GM15510 (cell line): ENCODE data around the gene PNPLA3.

Source experiments
- POLR2A ChIP-seq: IDR thresholded peaks from 3 replicates; pipeline ENCODE4 v1.6.1; 2011; ENCODE audit warnings: borderline replicate concordance; ENCODE audit not compliant: insufficient read length; ENCODE audit errors: extremely low read depth

The PNPLA3 gene

DNA sequence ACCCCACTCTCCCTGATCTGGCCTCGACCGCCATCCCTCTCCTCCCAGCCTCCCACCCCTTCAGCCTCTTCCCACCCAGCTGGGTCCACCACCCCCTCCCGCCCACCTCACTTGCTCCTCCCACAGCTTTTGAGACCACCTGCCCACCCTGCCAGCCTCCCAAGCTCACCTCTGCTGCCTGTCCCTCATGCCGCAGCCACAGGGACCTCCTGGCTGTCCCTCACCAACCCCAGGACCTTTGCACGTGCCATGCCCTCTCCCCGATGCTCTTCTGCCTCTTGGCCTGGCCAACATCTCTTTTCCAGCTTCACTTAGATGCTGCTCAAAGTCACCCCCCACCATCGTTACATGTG lies 38.3 kb upstream of the PNPLA3 start:
- TF ChIP-seq POLR2A = no peak

DNA sequence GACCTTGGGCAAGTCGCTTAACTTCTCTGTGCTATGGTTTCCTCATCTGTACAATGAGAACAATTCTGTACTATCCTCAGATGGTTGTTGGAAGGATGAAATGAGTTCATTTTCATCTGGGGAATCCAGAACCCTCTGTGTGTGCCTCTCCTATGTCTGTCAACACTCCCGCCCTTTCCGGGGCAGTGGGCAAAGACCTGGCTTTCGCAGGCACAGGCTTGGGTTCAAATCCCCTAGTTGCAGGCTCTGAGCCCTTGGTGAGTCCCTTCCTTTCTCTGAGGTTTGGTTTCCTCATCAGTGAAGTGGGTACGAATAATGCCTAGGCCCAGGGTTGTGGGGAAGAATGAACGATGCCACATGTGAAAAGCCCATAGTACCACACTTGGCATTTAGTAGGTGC lies 37.8 kb upstream of the PNPLA3 start:
- no peak for TF ChIP-seq POLR2A

- TF ChIP-seq POLR2A = no peak
Observed at GRCh38 chr22:43886231-43886630, 37.4 kb upstream of the PNPLA3 start.

GRCh38 chr22:43887391-43887790 lies 36.2 kb upstream of the PNPLA3 start:
- no peak for TF ChIP-seq POLR2A

- no peak for TF ChIP-seq POLR2A
Observed at GRCh38 chr22:43888740-43889139, 34.9 kb upstream of the PNPLA3 start.

GRCh38 chr22:43889201-43889859 lies 34.3 kb upstream of the PNPLA3 start:
- no peak for TF ChIP-seq POLR2A

DNA sequence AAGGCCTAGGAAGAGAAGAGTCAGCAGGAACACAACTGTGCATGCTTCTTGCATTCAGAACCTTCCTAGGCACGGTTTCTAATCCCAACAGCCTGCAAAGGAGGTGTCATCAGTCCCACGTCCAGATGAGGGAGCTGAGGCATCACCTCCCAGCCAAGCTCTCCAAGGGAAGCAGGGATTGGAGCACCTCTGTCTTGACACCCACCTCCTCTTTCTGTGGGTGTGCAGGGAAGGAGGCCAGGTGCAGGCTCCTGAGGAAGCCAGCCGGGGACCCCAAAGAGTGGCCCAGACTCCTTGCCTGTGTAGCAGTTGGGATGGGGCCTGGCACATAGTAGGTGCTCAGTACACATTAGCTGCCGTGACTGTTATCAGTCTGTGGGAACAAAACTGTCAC lies 33.7 kb upstream of the PNPLA3 start:
- no peak for TF ChIP-seq POLR2A

DNA sequence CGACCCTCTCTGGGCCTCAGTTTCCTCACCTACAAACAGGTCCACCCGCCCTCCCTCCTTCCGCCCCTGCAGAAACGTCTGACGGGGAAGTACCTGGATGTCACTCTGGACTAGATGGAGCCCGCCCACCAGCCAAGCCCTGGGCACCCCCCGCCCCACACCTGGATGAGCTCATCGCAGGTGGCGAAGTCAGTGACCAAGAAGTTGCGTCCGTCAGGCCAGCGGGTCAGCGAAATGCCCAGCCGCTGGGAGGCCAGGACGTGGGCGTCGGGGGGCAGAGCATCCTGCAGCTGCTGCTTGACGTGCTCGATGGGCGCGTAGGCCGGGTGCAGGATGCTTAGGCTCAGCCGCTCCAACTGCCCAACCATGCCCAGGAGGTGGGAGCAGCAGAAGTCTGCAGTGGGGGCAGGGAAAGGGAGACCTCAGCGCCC lies 32.7 kb upstream of the PNPLA3 start:
- no peak for TF ChIP-seq POLR2A

GRCh38 chr22:43891360-43892182 lies 32.0 kb upstream of the PNPLA3 start, which contains the start of gene PNPLA5:
TSS of gene PNPLA5 (minus strand) at chr22:43892013. CDS start at chr22:43891880, 133 bp downstream.
- TF ChIP-seq POLR2A = no peak

GRCh38 chr22:43892183-43892894 lies 31.3 kb upstream of the PNPLA3 start:
- TF ChIP-seq POLR2A = no peak

DNA sequence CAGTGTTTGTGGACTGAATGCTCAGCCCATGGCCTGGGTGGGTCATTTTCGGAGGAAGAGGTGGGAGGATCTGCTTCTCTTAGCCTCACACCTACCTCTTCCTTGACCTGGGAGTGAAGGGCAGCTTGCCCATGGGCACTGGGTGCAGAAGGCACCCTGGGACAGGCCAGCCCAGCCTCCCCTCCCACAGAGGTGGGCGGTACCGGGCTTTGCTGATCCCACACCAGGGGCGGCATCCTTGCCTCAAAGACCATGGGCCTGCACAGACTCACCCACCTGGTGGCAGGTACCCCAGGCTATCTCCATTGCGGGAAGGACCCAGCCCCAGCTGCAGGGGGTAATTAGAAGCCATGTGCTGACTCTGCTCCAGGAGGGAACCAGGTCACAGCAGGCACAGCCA lies 30.3 kb upstream of the PNPLA3 start:
- no peak for TF ChIP-seq POLR2A

DNA sequence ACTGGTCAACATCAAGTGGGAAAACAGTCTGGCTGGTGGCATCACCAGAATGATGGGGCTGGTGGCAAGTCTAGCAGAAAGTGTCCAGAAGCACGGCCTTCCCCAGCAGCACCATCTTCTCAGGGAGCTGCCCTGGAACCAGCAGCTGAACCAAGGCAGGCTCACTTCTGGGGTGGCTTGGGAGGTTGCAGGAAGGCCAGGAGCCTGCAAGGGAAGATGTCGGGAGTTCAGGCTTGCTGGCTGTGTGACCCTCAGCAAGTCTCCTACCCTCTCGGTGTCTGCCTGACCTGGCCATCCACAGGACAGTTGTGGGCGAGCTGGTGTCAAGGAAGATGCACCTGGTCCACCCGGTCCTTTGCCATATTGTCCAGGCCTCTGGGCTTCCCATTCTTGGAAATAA lies 29.5 kb upstream of the PNPLA3 start:
- TF ChIP-seq POLR2A = no peak

GRCh38 chr22:43895986-43896645 lies 27.5 kb upstream of the PNPLA3 start:
- TF ChIP-seq POLR2A = no peak

GRCh38 chr22:43897751-43898261 lies 25.8 kb upstream of the PNPLA3 start:
- no peak for TF ChIP-seq POLR2A

- no peak for TF ChIP-seq POLR2A
Observed at GRCh38 chr22:43900206-43900605, 23.4 kb upstream of the PNPLA3 start.
